Measurements from ENCODE around the gene ZNF892.

- TF ChIP-seq POLR2A (IDR thresholded peaks at IDR 0.05) = no peak
- no peak for TF ChIP-seq CTCF (IDR thresholded peaks at IDR 0.05)
Observed at GRCh38 chr2:95171902-95172301, 35.4 kb upstream of the ZNF892 start.
